Peyer's patch (tissue), 4 donors: ENCODE results near the gene SYNPO2. TPM values are rescaled to one million over a fixed set of nuclear protein-coding genes. Genes with fewer than 3 reads are reported as not detected.

Experiments used
- DNase-seq, 3 donors: peaks; one replicate each; pipeline ENCODE4 v3.0.0-alpha.2; 2017 to 2019
- H3K27ac ChIP-seq, 4 donors: fragments of 200-600 bp; sonication (generic); one replicate each; pipeline ENCODE4 v1.5.1; 2016 to 2019
- H3K27me3 ChIP-seq, 2 donors: fragments of 200-600 bp; sonication (generic); one replicate each; pipeline ENCODE4 v1.5.1; 2019
- H3K36me3 ChIP-seq, 3 donors: fragments of 200-600 bp; sonication (generic); one replicate each; pipeline ENCODE4 v1.5.1; 2016 to 2019
- H3K4me1 ChIP-seq, 4 donors: fragments of 200-600 bp; sonication (generic); one replicate each; pipeline ENCODE4 v1.5.1; 2016 to 2019
- H3K4me3 ChIP-seq, 4 donors: fragments of 200-600 bp; sonication (generic); 1 replicate in 3 of 4; 2 replicates in 1 of 4; pipeline ENCODE4 v1.5.1; 2016 to 2019; ENCODE audit warnings: mild to moderate bottlenecking in 1 of 4
- H3K9me3 ChIP-seq, 4 donors: fragments of 200-600 bp; sonication (generic); one replicate each; pipeline ENCODE4 v1.5.1; 2016 to 2019; ENCODE audit warnings: mild to moderate bottlenecking in 1 of 4
- CTCF ChIP-seq, 6 experiments: fragments of 450-650 bp in 4 of 6; fragments of 200-600 bp in 2 of 6; sonication (generic) in 1 of 6; IDR thresholded peaks; one replicate each; pipeline ENCODE4 v1.5.1; 2017 to 2019; ENCODE audit warnings: antibody characterized with exemption in 6 of 6, mild to moderate bottlenecking in 3 of 6, moderate library complexity in 1 of 6
- POLR2A ChIP-seq, 2 donors: fragments of 450-650 bp; IDR thresholded peaks; one replicate each; pipeline ENCODE4 v1.5.1; 2017; ENCODE audit warnings: antibody characterized with exemption in 2 of 2, mild to moderate bottlenecking in 2 of 2, moderate library complexity in 2 of 2
- total RNA-seq, 4 donors: library from RNA; depleted of rRNA; stranded (reverse); fragments of >200 nt; gene quantifications; one replicate each; pipeline ENCODE4 v1.1.0, GENCODE V29; 2016

SYNPO2 gene
- total RNA-seq, 4 donors from 2014 or later, result 24.9 to 77.6 (median 41.1) TPM

DNA sequence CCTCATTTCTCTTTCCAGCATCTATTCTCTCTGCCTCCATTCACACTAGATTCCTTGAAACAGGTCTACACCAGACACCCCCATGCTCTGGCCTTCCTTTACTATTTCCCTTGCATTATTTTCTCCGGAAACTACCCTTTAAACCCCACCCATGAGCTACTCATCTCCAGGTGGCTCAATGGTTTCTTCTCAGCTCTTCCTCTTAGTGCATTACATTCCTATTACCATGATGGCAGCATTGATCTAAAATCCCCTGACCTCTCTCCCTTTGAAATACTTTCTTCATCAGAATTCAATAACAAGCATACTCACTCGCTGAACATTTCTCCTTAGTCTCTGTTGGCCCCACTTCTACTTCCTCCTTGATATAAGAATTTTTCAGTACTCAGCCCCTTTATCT lies 94.6 kb downstream of the SYNPO2 start:
- H3K9me3 ChIP-seq, result no peaks in the 10 kb centered on the region
- peak overlapping the region in 1 of 4 donors; percentile 43 for H3K27ac ChIP-seq
- peaks cover 0 to 9% (median 0%) of the 10 kb centered on the region in 4 donors for H3K4me1 ChIP-seq
- no peak overlapping the region for H3K4me3 ChIP-seq
- H3K36me3 ChIP-seq, result no peaks in the 10 kb centered on the region
- DNase-seq, result no peak
- TF ChIP-seq CTCF (IDR thresholded peaks at IDR 0.05), result no peak
- no peak for TF ChIP-seq POLR2A (IDR thresholded peaks at IDR 0.05)
- H3K27me3 ChIP-seq, result no peaks in the 10 kb centered on the region

- DNase-seq, result no peak
- no peak overlapping the region for H3K4me3 ChIP-seq
- no peaks in the 10 kb centered on the region for H3K36me3 ChIP-seq
- H3K27me3 ChIP-seq, result no peaks in the 10 kb centered on the region
- peaks cover 0 to 12% (median 0%) of the 10 kb centered on the region in 4 donors for H3K4me1 ChIP-seq
- no peaks in the 10 kb centered on the region for H3K9me3 ChIP-seq
- peak overlapping the region in 1 of 4 donors; percentile 43 for H3K27ac ChIP-seq
- no peak for TF ChIP-seq CTCF (IDR thresholded peaks at IDR 0.05)
- no peak for TF ChIP-seq POLR2A (IDR thresholded peaks at IDR 0.05)
Observed at GRCh38 chr4:118983831-118984230, 95.2 kb downstream of the SYNPO2 start.

- Histone ChIP-seq H3K27me3 (no peaks in the 10 kb centered on the region), H3K4me1 (peaks cover 0 to 12% (median 0%) of the 10 kb centered on the region in 4 donors), H3K9me3 (no peaks in the 10 kb centered on the region), H3K27ac (peak overlapping the region in 2 of 4 donors; percentile 4 to 17), H3K36me3 (no peaks in the 10 kb centered on the region), H3K4me3 (no peak overlapping the region)
- no peak for DNase-seq
- TF ChIP-seq POLR2A (IDR thresholded peaks at IDR 0.05), result no peak
Observed at GRCh38 chr4:118985170-118986000, 96.7 kb downstream of the SYNPO2 start.

GRCh38 chr4:118987959-118988634 lies 99.4 kb downstream of the SYNPO2 start:
- peak overlapping the region; percentile 36 to 82 (median 68) for H3K27ac ChIP-seq
- H3K9me3 ChIP-seq, result no peaks in the 10 kb centered on the region
- H3K4me3 ChIP-seq, result no peak overlapping the region
- H3K27me3 ChIP-seq, result no peaks in the 10 kb centered on the region
- DNase-seq, result no peak
- TF ChIP-seq CTCF (IDR thresholded peaks at IDR 0.05) (no peak), POLR2A (IDR thresholded peaks at IDR 0.05) (no peak)
- H3K4me1 ChIP-seq, result peaks cover 0 to 13% (median 0%) of the 10 kb centered on the region in 4 donors
- H3K36me3 ChIP-seq, result no peaks in the 10 kb centered on the region

- Histone ChIP-seq H3K36me3 (no peaks in the 10 kb centered on the region), H3K27ac (peak overlapping the region; percentile 36 to 82 (median 68)), H3K27me3 (no peaks in the 10 kb centered on the region), H3K4me3 (no peak overlapping the region), H3K4me1 (peaks cover 0 to 13% (median 0%) of the 10 kb centered on the region in 4 donors), H3K9me3 (no peaks in the 10 kb centered on the region)
- no peak for DNase-seq
- TF ChIP-seq CTCF (IDR thresholded peaks at IDR 0.05), result no peak
- TF ChIP-seq POLR2A (IDR thresholded peaks at IDR 0.05), result no peak
Observed at GRCh38 chr4:118988635-118988972, 100.0 kb downstream of the SYNPO2 start.
